H1 (cell line): ENCODE measurements around the gene TMEM185B. TPM values are rescaled to one million over a fixed set of nuclear protein-coding genes. Genes with fewer than 3 reads are reported as not detected.

ENCODE experiments used
- CTCF ChIA-PET: fragments of 300-600 bp; sonication (Branson Sonifier 250); formaldehyde crosslinking; loops from one replicate; lab custom pipeline; 2021; ENCODE audit not compliant: partially characterized antibody; lab: Charles Lee
- POLR2A ChIA-PET: fragments of 300-600 bp; sonication (Branson Sonifier 250); formaldehyde crosslinking; loops from one replicate; lab custom pipeline; 2021; ENCODE audit warnings: inconsistent platforms; ENCODE audit not compliant: partially characterized antibody; lab: Charles Lee
- DNase-seq, 2 experiments: peaks; one replicate each; pipeline versions ENCODE4 v3.0.0 to v3.0.0-alpha.2; 2010 to 2022; ENCODE audit warnings: low spot score in 2 of 2, low read depth in 1 of 2, mixed read lengths in 1 of 2
- FAIRE-seq: peaks from 2 replicates; lab custom pipeline; 2011; peaks lifted over from hg19 to GRCh38; lab: Jason Lieb, UNC
- H2AFZ ChIP-seq: 2 replicates; pipeline ENCODE4 v1.8.1; 2012; ENCODE audit warnings: low read length, inconsistent platforms
- H2AK5ac ChIP-seq: 2 replicates; pipeline ENCODE4 v1.6.1; 2013; ENCODE audit warnings: low read depth, low read length
- H2BK120ac ChIP-seq: replicated peaks from 2 replicates; pipeline ENCODE3; 2013; ENCODE audit warnings: low read depth, low read length, inconsistent platforms
- H2BK12ac ChIP-seq: 2 replicates; pipeline ENCODE4 v1.6.1; 2013; ENCODE audit warnings: low read depth, low read length
- H2BK15ac ChIP-seq: 2 replicates; pipeline ENCODE4 v1.6.1; 2013; ENCODE audit warnings: low read length
- H2BK20ac ChIP-seq: 2 replicates; pipeline ENCODE4 v1.6.1; 2013; ENCODE audit warnings: low read length
- H2BK5ac ChIP-seq: 2 replicates; pipeline ENCODE4 v1.6.1; 2013; ENCODE audit warnings: low read depth, low read length
- H3K14ac ChIP-seq: 2 replicates; pipeline ENCODE4 v1.6.1; 2013; ENCODE audit warnings: inconsistent platforms; ENCODE audit not compliant: insufficient read length
- H3K18ac ChIP-seq: 2 replicates; pipeline ENCODE4 v1.6.1; 2013; ENCODE audit warnings: low read length; ENCODE audit errors: extremely low read depth
- H3K23ac ChIP-seq: 2 replicates; pipeline ENCODE4 v1.6.1; 2013; ENCODE audit warnings: inconsistent platforms; ENCODE audit not compliant: insufficient read length
- H3K23me2 ChIP-seq: 2 replicates; pipeline ENCODE4 v1.6.1; 2013; ENCODE audit warnings: low read depth, low read length
- H3K27ac ChIP-seq: 2 replicates; pipeline ENCODE4 v1.6.1; 2011; ENCODE audit warnings: low read depth, low read length, inconsistent platforms
- H3K27me3 ChIP-seq, 4 experiments: replicated peaks in 1 of 4; 1 replicate in 1 of 4; 2 replicates in 3 of 4; pipeline versions ENCODE4 v1.6.1 to v1.8.1; 2011 to 2013; ENCODE audit warnings: low read length in 3 of 4, mild to moderate bottlenecking in 3 of 4, inconsistent platforms in 2 of 4, mixed read lengths in 2 of 4, moderate library complexity in 1 of 4; ENCODE audit not compliant: control insufficient read depth in 3 of 4, insufficient read depth in 3 of 4; ENCODE audit errors: extremely low read depth in 1 of 4
- H3K36me3 ChIP-seq, 4 experiments: 2 replicates each; pipeline versions ENCODE4 v1.6.1 to v1.8.1; 2011 to 2013; ENCODE audit warnings: mild to moderate bottlenecking in 4 of 4, low read length in 3 of 4, moderate library complexity in 2 of 4, control low read depth in 1 of 4, inconsistent platforms in 1 of 4; ENCODE audit not compliant: insufficient read depth in 4 of 4, control insufficient read depth in 2 of 4
- H3K4ac ChIP-seq: replicated peaks from 2 replicates; pipeline ENCODE3; 2013; ENCODE audit warnings: low read length, low read depth, mixed read lengths, inconsistent platforms; ENCODE audit not compliant: insufficient read length
- H3K4me1 ChIP-seq, 4 experiments: replicated peaks in 1 of 4; 1 replicate in 1 of 4; 2 replicates in 3 of 4; pipeline versions ENCODE4 v1.6.1 to v1.8.1; 2011 to 2013; ENCODE audit warnings: low read length in 3 of 4, inconsistent platforms in 2 of 4, mixed read lengths in 1 of 4; ENCODE audit not compliant: insufficient read depth in 4 of 4, control insufficient read depth in 3 of 4
- H3K4me2 ChIP-seq, 2 experiments: 2 replicates each; pipeline versions ENCODE4 v1.6.1 to v1.8.1; 2011 to 2013; ENCODE audit warnings: low read depth in 2 of 2, low read length in 2 of 2, control low read depth in 1 of 2, inconsistent platforms in 1 of 2, mild to moderate bottlenecking in 1 of 2; ENCODE audit not compliant: insufficient read depth in 1 of 2
- H3K4me3 ChIP-seq, 4 experiments: fragments of 200-600, 300-600 bp in 1 of 4; sonication (generic), shearing (Covaris generic), sonication (Bioruptor Twin) in 1 of 4; 2 replicates each; pipeline versions ENCODE4 v1.5.1 to v1.8.1; 2011 to 2016; ENCODE audit warnings: low read length in 4 of 4, low read depth in 3 of 4, control low read depth in 2 of 4, inconsistent platforms in 2 of 4, mild to moderate bottlenecking in 2 of 4, mixed read lengths in 1 of 4, moderate library complexity in 1 of 4; ENCODE audit not compliant: insufficient read depth in 2 of 4; ENCODE audit errors: extremely low read depth in 1 of 4
- H3K56ac ChIP-seq: replicated peaks from 2 replicates; pipeline ENCODE3; 2013; ENCODE audit warnings: low read depth, mild to moderate bottlenecking, mixed read lengths, low read length, inconsistent platforms; ENCODE audit not compliant: insufficient read length
- H3K79me1 ChIP-seq: 2 replicates; pipeline ENCODE4 v1.6.1; 2013; ENCODE audit warnings: low read depth, low read length, control low read depth
- H3K79me2 ChIP-seq, 2 experiments: 2 replicates each; pipeline versions ENCODE4 v1.6.1 to v1.8.1; 2012 to 2013; ENCODE audit warnings: low read length in 2 of 2, mild to moderate bottlenecking in 2 of 2, inconsistent platforms in 1 of 2; ENCODE audit not compliant: insufficient read depth in 2 of 2, control insufficient read depth in 1 of 2
- H3K9ac ChIP-seq, 4 experiments: replicated peaks in 1 of 4; 1 replicate in 1 of 4; 2 replicates in 3 of 4; pipeline versions ENCODE4 v1.6.1 to v1.8.1; 2011 to 2013; ENCODE audit warnings: low read depth in 3 of 4, low read length in 3 of 4, control low read depth in 2 of 4, mild to moderate bottlenecking in 2 of 4, moderate library complexity in 2 of 4, inconsistent platforms in 1 of 4; ENCODE audit errors: extremely low read depth in 1 of 4
- H3K9me3 ChIP-seq, 2 experiments: 2 replicates each; pipeline versions ENCODE4 v1.6.1 to v1.8.1; 2012 to 2013; ENCODE audit warnings: mild to moderate bottlenecking in 2 of 2, moderate library complexity in 2 of 2, control low read depth in 1 of 2, inconsistent platforms in 1 of 2, low read depth in 1 of 2, low read length in 1 of 2, mixed read lengths in 1 of 2; ENCODE audit not compliant: insufficient read depth in 2 of 2
- H4K20me1 ChIP-seq, 2 experiments: replicated peaks in 1 of 2; 2 replicates each; pipeline versions ENCODE3 to v1.8.1; 2011 to 2013; ENCODE audit warnings: inconsistent platforms in 2 of 2, low read length in 2 of 2, mild to moderate bottlenecking in 1 of 2; ENCODE audit not compliant: insufficient read depth in 2 of 2, control insufficient read depth in 1 of 2
- H4K5ac ChIP-seq: 2 replicates; pipeline ENCODE4 v1.6.1; 2013; ENCODE audit warnings: low read length, low read depth, mixed read lengths, inconsistent platforms; ENCODE audit not compliant: insufficient read length
- H4K8ac ChIP-seq: 2 replicates; pipeline ENCODE4 v1.8.0; 2013; ENCODE audit warnings: mild to moderate bottlenecking, moderate library complexity, low read length, inconsistent platforms; ENCODE audit not compliant: insufficient read depth; ENCODE audit errors: extremely low read depth
- H4K91ac ChIP-seq: replicated peaks from 2 replicates; pipeline ENCODE3; 2013; ENCODE audit warnings: low read length, mixed read lengths, inconsistent platforms; ENCODE audit not compliant: insufficient read length
- ASH2L ChIP-seq: fragments of 200-600, 300-600 bp; sonication (generic); IDR thresholded peaks from one replicate; pipeline ENCODE4 v1.7.1; 2017; ENCODE audit warnings: low read length
- CBX8 ChIP-seq: fragments of 300-800, 300-1000 bp; sonication (generic); IDR thresholded peaks from 2 replicates; pipeline ENCODE4 v1.7.1; 2016; ENCODE audit warnings: low read depth, low read length, borderline replicate concordance
- GABPA ChIP-seq: IDR thresholded peaks from 2 replicates; pipeline ENCODE4 v1.6.1; 2011; ENCODE audit warnings: mild to moderate bottlenecking, low read length, moderate library complexity, borderline replicate concordance; ENCODE audit not compliant: insufficient read depth
- HDAC6 ChIP-seq: IDR thresholded peaks from one replicate; pipeline ENCODE4 v1.7.1; 2012; ENCODE audit warnings: low read depth, mild to moderate bottlenecking, inconsistent platforms, low read length, moderate library complexity
- SIN3A ChIP-seq, 2 experiments: IDR thresholded peaks in 1 of 2; conservative IDR thresholded peaks in 1 of 2; 2 replicates each; pipeline ENCODE4 v1.6.1; 2011 to 2012; ENCODE audit warnings: low read length in 2 of 2, improper control_type of control experiment in 1 of 2, low read depth in 1 of 2, mild to moderate bottlenecking in 1 of 2
- TAF1 ChIP-seq: IDR thresholded peaks from 2 replicates; pipeline ENCODE4 v1.6.1; 2011; ENCODE audit warnings: mild to moderate bottlenecking, low read depth, low read length
- WGBS, 2 experiments: shearing (Covaris generic) in 1 of 2; methylation state at CpG; one replicate each; pipeline versions ENCODE4 v1.1.6 to v1.1.7; 2013 to 2015; ENCODE audit warnings: low lambda C conversion rate in 2 of 2, mixed read lengths in 2 of 2, inconsistent platforms in 1 of 2, low coverage in 1 of 2, missing lambda C conversion rate in 1 of 2; ENCODE audit not compliant: insufficient replicate concordance in 2 of 2, insufficient coverage in 1 of 2, insufficient read length in 1 of 2; ENCODE audit errors: extremely low coverage in 1 of 2, missing lambda C conversion rate in 1 of 2; 5-methylcytosine and 5-hydroxymethylcytosine counted together
- polyA plus RNA-seq, 7 experiments: library from polyadenylated mRNA; depleted of rRNA in 3 of 7; stranded (reverse) in 5 of 7; unstranded in 2 of 7; fragments of >200 nt in 5 of 7; fragments of 200-250 nt in 2 of 7; gene quantifications; 1 replicate in 5 of 7; 2 replicates in 1 of 7; 4 replicates in 1 of 7; pipeline versions ENCODE4 v1.2.1 to v1.2.3, GENCODE V29; 2011 to 2013; ENCODE audit warnings: missing spikeins in 2 of 7, mixed read lengths in 2 of 7
- total RNA-seq: library from RNA; stranded (reverse); fragmentation: NEBNext Ultra II Directional; extraction: Animal tissue kit (Norgen Biotek cat#: 25700); gene quantifications from 2 replicates; pipeline ENCODE4 v1.2.1, GENCODE V29; 2021
- TF ChIP-seq, protein P1 (sequence below), 3 experiments: IDR thresholded peaks; 1 replicate in 2 of 3; 2 replicates in 1 of 3; pipeline versions ENCODE4 v1.5.1 to v1.6.1; 2011; ENCODE audit warnings: low read length in 3 of 3, mild to moderate bottlenecking in 3 of 3, inconsistent platforms in 2 of 3, low read depth in 1 of 3, moderate library complexity in 1 of 3; ENCODE audit not compliant: insufficient read depth in 1 of 3; ENCODE audit errors: control extremely low read depth in 1 of 3

TMEM185B gene
- total and polyA plus RNA-seq, 2 of the 8 experiments (the other 6 are each of a cell fraction or from before 2014, with no cell fraction given) = 13.5 to 14.0 TPM

DNA sequence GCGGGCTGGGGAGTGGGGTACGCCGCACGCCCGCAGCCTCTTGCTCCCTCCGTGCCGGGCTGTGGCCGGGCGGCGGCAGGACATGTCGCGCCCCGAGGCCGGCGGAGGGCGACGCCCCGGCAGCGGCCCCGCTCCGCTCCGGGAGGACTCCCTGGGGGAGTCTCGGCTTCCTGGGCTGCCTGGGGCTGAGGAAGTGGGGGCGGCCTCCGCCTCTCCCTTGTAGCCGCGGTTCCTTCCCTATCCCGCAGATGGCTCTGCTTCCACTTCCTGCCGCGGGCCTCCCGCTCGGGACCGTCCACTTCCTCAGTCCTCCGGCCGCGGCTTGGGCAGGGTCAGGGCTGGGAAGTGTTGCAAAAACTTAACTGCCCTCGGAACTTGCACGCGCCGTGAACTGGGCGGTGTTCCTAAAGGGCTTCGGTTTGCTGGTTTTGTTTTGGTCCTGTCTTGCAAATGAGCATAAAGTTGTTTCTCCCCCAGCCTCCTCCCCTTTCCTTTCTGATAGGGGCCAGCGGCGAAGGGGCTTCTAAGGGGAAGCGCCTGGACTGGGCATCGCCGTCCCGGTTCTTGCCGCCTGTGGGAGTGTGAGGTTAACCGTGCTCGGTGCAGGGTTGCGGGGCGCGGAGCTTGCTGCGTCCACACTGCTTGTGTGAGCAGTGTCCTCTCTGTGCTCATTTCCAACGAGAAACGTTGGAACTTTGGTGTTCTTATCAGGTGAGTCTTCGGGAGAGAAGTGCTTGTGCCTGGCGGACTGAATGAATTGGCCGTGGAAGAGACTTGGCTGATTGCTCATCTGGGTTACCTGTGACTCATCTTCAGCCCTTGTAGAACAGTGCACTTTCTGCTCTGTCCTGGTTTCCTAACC lies 30.1 kb upstream of the TMEM185B start:
- no peak overlapping the region for H3K14ac ChIP-seq
- H3K4ac ChIP-seq = no peak overlapping the region
- no peak overlapping the region for H4K8ac ChIP-seq
- H3K23me2 ChIP-seq = peaks cover 14% of the 10 kb centered on the region
- peak overlapping the region; percentile 10 for H4K5ac ChIP-seq
- POLR2A ChIA-PET = interaction anchor here (0.9 to 1.9 kb wide), 7 partner anchors 13 to 822 kb away, joined by 3 to 9 read pairs (median 3); no protein-coding TSS in a partner anchor
- no peaks in the 10 kb centered on the region for H3K36me3 ChIP-seq
- no peak overlapping the region; the same call in 1 of the 2 replicates for H2BK12ac ChIP-seq
- CTCF ChIA-PET = interaction anchor here (0.6 to 4.5 kb wide), 11 partner anchors 10 to 93 kb away, joined by 3 to 27 read pairs (median 4); no protein-coding TSS in a partner anchor
- H2BK15ac ChIP-seq = 0 out of 2 replicates have a peak overlapping the region, but pooled peaks have one; percentile 88
- H2BK120ac ChIP-seq = no peak overlapping the region
- peaks cover 8 to 47% (median 31%) of the 10 kb centered on the region in 4 experiments for H3K27me3 ChIP-seq
- H4K20me1 ChIP-seq = peaks cover 0 to 5% of the 10 kb centered on the region in 2 experiments
- H2AFZ ChIP-seq = peak overlapping the region; percentile 54
- DNase-seq (peak in 1 of 2 experiments; percentile 80), FAIRE-seq (no peak)
- H2BK20ac ChIP-seq = no peak overlapping the region
- no peaks in the 10 kb centered on the region for H3K9me3 ChIP-seq
- no peak overlapping the region for H3K27ac ChIP-seq
- H4K91ac ChIP-seq = no peak overlapping the region
- no peak overlapping the region; the same call in 1 of the 2 replicates for H2BK5ac ChIP-seq
- 3% methylated on average over 35 of the region's 60 CpGs; no CpG with 5 or more reads in 1 of the 2 experiments for WGBS, 2 experiments
- no peaks in the 10 kb centered on the region for H3K79me2 ChIP-seq
- peaks cover 4 to 10% (median 8%) of the 10 kb centered on the region in 4 experiments for H3K4me1 ChIP-seq
- peak overlapping the region; percentile 70 to 89 (median 86) for H3K4me3 ChIP-seq
- peak overlapping the region; percentile 87 to 97 for H3K4me2 ChIP-seq
- no peak overlapping the region for H3K56ac ChIP-seq
- H3K79me1 ChIP-seq = no peaks in the 10 kb centered on the region
- peak overlapping the region; percentile 89 for H3K18ac ChIP-seq
- peak overlapping the region in 2 of 4 experiments; percentile 7 to 55; a peak in 2 of 7 replicates for H3K9ac ChIP-seq
- no peak overlapping the region for H2AK5ac ChIP-seq
- no peak overlapping the region for H3K23ac ChIP-seq
- TF ChIP-seq ASH2L (peak; percentile 87), TAF1 (0 out of 2 replicates have a peak, but pooled peaks have one; percentile 33), CBX8 (no peak), HDAC6 (no peak), GABPA (0 out of 2 replicates have a peak, but pooled peaks have one; percentile 4), SIN3A (conservative IDR thresholded peaks at IDR 0.05 in 1 of 2, IDR thresholded peaks at IDR 0.05 in 1 of 2; ENCODE audit: low read depth in 1 of 2, low read length in 2 of 2) (peak in 1 of 2 experiments; percentile 49; a peak in 1 of 4 replicates)
- TF ChIP-seq, protein P1, sequence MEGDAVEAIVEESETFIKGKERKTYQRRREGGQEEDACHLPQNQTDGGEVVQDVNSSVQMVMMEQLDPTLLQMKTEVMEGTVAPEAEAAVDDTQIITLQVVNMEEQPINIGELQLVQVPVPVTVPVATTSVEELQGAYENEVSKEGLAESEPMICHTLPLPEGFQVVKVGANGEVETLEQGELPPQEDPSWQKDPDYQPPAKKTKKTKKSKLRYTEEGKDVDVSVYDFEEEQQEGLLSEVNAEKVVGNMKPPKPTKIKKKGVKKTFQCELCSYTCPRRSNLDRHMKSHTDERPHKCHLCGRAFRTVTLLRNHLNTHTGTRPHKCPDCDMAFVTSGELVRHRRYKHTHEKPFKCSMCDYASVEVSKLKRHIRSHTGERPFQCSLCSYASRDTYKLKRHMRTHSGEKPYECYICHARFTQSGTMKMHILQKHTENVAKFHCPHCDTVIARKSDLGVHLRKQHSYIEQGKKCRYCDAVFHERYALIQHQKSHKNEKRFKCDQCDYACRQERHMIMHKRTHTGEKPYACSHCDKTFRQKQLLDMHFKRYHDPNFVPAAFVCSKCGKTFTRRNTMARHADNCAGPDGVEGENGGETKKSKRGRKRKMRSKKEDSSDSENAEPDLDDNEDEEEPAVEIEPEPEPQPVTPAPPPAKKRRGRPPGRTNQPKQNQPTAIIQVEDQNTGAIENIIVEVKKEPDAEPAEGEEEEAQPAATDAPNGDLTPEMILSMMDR (IDR thresholded peaks at IDR 0.05; ENCODE audit: control extremely low read depth in 1 of 3, insufficient read depth in 1 of 3, low read depth in 1 of 3, low read length in 3 of 3) = peak; percentile 18 to 35 (median 32)
